ENCODE measurements around the gene COQ8B. TPM values are rescaled to one million over a fixed set of nuclear protein-coding genes. Genes with fewer than 3 reads are reported as not detected.
"Not testable (repeated sequence)": the region's sequence is repeated elsewhere in the genome, so short reads cannot be mapped to it uniquely, and the experiment has no call there.

Gene COQ8B
- polyA plus RNA-seq, 1 donor (not counting 4 experiments of a cell fraction or from before 2014, with no cell fraction given) = 11.0 TPM

DNA sequence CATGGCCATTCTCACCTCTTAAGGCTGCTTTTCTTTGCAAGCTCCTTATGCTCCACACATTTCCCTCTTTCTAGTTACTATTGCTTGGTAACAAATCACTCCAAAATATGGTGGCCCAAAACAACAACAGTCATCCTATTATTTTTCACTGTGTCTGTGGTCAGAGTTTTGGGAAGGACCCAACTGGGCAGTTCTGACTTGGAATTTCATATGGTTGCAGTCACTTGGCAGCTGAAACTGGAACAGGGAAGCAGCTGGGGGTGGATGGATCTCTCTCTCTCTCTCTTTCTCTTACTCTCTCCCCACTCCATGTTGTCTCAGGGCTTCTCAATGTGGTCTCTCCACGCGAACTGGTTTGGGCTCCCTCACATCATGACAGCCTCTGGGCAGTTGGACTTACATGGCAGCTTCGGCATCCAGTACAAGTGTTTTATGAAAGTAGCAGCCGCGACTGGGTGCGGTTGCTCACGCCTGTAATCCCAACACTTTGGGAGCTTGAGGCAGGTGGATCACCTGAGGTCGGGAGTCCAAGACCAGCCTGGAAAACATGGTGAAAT is 65.9 kb downstream of the COQ8B start:
- no peak overlapping the region for H2AFZ ChIP-seq (ENCODE audit: control insufficient read depth, low read length)
- H3K27ac ChIP-seq (ENCODE audit: control insufficient read depth, insufficient read depth, low read length) = no peak overlapping the region
- no peaks in the 10 kb centered on the region for H3K9me3 ChIP-seq (ENCODE audit: control insufficient read depth, low read depth, low read length)
- H4K20me1 ChIP-seq (ENCODE audit: control insufficient read depth, extremely low read depth, insufficient read depth, low read length) = no peaks in the 10 kb centered on the region
- no peak overlapping the region for H3K9ac ChIP-seq (ENCODE audit: control insufficient read depth, extremely low read depth, insufficient read depth, low read length)
- H3K79me2 ChIP-seq (ENCODE audit: control insufficient read depth, insufficient read depth, low read length) = no peaks in the 10 kb centered on the region
- no peaks in the 10 kb centered on the region for H3K27me3 ChIP-seq (ENCODE audit: control insufficient read depth, extremely low read depth, insufficient read depth, low read length)
- dilution Hi-C loops (cut with MboI; ENCODE audit: extremely low pct_ligation_motif_present, low sequenced_read_pairs) = no loop called here
- no peak overlapping the region for H3K4me3 ChIP-seq (ENCODE audit: control insufficient read depth in 2 of 3, extremely low read depth in 1 of 3, insufficient read depth in 2 of 3, low read depth in 1 of 3, low read length in 3 of 3)
- H3K4me2 ChIP-seq (ENCODE audit: control insufficient read depth, extremely low read depth, insufficient read depth, low read depth, low read length) = no peak overlapping the region
- H3K36me3 ChIP-seq (ENCODE audit: control insufficient read depth in 2 of 2, extremely low read depth in 1 of 2, insufficient read depth in 2 of 2, low read length in 2 of 2) = no peaks in the 10 kb centered on the region
- H3K9me1 ChIP-seq (ENCODE audit: control insufficient read depth, extremely low read depth, insufficient read depth, low read length) = no peaks in the 10 kb centered on the region
- FAIRE-seq (no peak), DNase-seq (ENCODE audit: low read depth, low spot score) (no peak)
- TF ChIP-seq, protein P1, sequence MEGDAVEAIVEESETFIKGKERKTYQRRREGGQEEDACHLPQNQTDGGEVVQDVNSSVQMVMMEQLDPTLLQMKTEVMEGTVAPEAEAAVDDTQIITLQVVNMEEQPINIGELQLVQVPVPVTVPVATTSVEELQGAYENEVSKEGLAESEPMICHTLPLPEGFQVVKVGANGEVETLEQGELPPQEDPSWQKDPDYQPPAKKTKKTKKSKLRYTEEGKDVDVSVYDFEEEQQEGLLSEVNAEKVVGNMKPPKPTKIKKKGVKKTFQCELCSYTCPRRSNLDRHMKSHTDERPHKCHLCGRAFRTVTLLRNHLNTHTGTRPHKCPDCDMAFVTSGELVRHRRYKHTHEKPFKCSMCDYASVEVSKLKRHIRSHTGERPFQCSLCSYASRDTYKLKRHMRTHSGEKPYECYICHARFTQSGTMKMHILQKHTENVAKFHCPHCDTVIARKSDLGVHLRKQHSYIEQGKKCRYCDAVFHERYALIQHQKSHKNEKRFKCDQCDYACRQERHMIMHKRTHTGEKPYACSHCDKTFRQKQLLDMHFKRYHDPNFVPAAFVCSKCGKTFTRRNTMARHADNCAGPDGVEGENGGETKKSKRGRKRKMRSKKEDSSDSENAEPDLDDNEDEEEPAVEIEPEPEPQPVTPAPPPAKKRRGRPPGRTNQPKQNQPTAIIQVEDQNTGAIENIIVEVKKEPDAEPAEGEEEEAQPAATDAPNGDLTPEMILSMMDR (optimal IDR thresholded peaks at IDR 0.05 in 1 of 3, IDR thresholded peaks at IDR 0.05 in 1 of 3, conservative IDR thresholded peaks at IDR 0.05 in 1 of 3; ENCODE audit: extremely low read depth in 1 of 3, insufficient read depth in 2 of 3, low read length in 3 of 3) = no peak
- no peak for TF ChIP-seq EZH2 (IDR thresholded peaks at IDR 0.05; ENCODE audit: low read length)
- H3K4me1 ChIP-seq (ENCODE audit: control insufficient read depth, extremely low read depth, insufficient read depth, low read length) = peaks cover 4% of the 10 kb centered on the region

DNA sequence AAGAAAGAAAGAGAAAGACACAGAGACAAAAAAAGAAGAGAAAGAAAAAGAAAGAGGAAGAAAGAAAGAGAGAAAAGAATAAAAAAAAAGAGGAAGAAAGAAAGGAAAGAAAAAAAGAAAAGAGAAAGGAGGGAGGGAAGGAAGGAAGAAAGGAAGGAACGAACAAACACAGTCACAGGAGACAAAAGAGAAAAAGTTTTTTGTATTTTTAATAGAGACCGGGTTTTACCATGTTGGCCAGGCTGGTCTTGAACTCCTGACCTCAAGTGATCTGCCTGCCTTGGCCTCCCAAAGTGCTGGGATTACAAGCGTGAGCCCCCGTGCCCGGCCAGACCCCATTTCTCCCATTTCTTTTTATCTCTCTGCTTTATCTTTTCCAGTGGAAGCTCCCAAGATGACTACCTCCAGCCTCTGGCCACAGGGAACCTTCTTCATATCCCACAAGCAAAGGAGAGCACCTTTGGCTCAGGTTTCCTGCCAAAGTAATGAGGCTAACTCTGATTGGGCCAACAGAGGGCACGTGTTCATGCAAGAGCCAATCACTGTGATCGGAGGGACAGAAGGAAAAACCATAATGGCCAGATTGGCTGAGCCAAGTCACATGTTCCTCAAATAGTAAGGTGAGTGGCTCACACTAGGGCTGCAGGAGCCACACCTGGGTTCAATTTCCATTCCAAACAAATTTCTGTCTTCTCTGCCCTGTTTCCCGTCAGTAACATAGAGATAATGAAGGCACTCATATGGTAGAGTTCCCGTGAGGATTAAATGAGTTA is 66.6 kb downstream of the COQ8B start:
- H2AFZ ChIP-seq (ENCODE audit: control insufficient read depth, low read length); H3K9me1 ChIP-seq (ENCODE audit: control insufficient read depth, extremely low read depth, insufficient read depth, low read length); H3K27ac ChIP-seq (ENCODE audit: control insufficient read depth, insufficient read depth, low read length); dilution Hi-C loops (cut with MboI; ENCODE audit: extremely low pct_ligation_motif_present, low sequenced_read_pairs); H3K9ac ChIP-seq (ENCODE audit: control insufficient read depth, extremely low read depth, insufficient read depth, low read length); H4K20me1 ChIP-seq (ENCODE audit: control insufficient read depth, extremely low read depth, insufficient read depth, low read length); H3K27me3 ChIP-seq (ENCODE audit: control insufficient read depth, extremely low read depth, insufficient read depth, low read length); H3K9me3 ChIP-seq (ENCODE audit: control insufficient read depth, low read depth, low read length); H3K4me1 ChIP-seq (ENCODE audit: control insufficient read depth, extremely low read depth, insufficient read depth, low read length); DNase-seq (ENCODE audit: low read depth, low spot score); H3K4me3 ChIP-seq (ENCODE audit: control insufficient read depth in 2 of 3, extremely low read depth in 1 of 3, insufficient read depth in 2 of 3, low read depth in 1 of 3, low read length in 3 of 3); FAIRE-seq; H3K36me3 ChIP-seq (ENCODE audit: control insufficient read depth in 2 of 2, extremely low read depth in 1 of 2, insufficient read depth in 2 of 2, low read length in 2 of 2); H3K4me2 ChIP-seq (ENCODE audit: control insufficient read depth, extremely low read depth, insufficient read depth, low read depth, low read length); H3K79me2 ChIP-seq (ENCODE audit: control insufficient read depth, insufficient read depth, low read length): not testable (repeated sequence)

Measured in keratinocyte (primary cell).